ENCODE data around the gene FREM3.
"Not testable (repeated sequence)": the region's sequence is repeated elsewhere in the genome, so short reads cannot be mapped to it uniquely, and the experiment has no call there.

The FREM3 gene

GRCh38 chr4:143564472-143564871 lies 136.0 kb downstream of the FREM3 start:
- no peak for DNase-seq

- DNase-seq = no peak
Measured at GRCh38 chr4:143559757-143560147, 140.7 kb downstream of the FREM3 start.

- peak; percentile 75 for DNase-seq
Measured at GRCh38 chr4:143558823-143559756, 141.4 kb downstream of the FREM3 start.

- DNase-seq = no peak
Measured at GRCh38 chr4:143558286-143558685, 142.2 kb downstream of the FREM3 start.

GRCh38 chr4:143555676-143556075 lies 144.8 kb downstream of the FREM3 start:
- no peak for DNase-seq

GRCh38 chr4:143554728-143555597 lies 145.5 kb downstream of the FREM3 start:
- no peak for DNase-seq

- no peak for DNase-seq
Measured at GRCh38 chr4:143549928-143550327, 150.5 kb downstream of the FREM3 start.

GRCh38 chr4:143539670-143540023 lies 160.8 kb downstream of the FREM3 start:
- no peak for DNase-seq

- DNase-seq = no peak
Measured at GRCh38 chr4:143538979-143539669, 161.4 kb downstream of the FREM3 start.

- no peak for DNase-seq
Measured at GRCh38 chr4:143531788-143532491, 168.5 kb downstream of the FREM3 start.

GRCh38 chr4:143531380-143531779 lies 169.1 kb downstream of the FREM3 start:
- DNase-seq = no peak

GRCh38 chr4:143528046-143528445 lies 172.4 kb downstream of the FREM3 start:
- not testable (repeated sequence) for DNase-seq

All from kidney glomerular epithelial cell (primary cell).